Mesenchymal stem cell (in vitro differentiated cells and primary cell): ENCODE results near the gene PAK5.

Experiments
- DNase-seq: peaks from one replicate; pipeline ENCODE4 v3.0.0-alpha.2; 2013
- H2AFZ ChIP-seq: one replicate; pipeline ENCODE4 v1.6.1; 2013; ENCODE audit warnings: low read depth, mild to moderate bottlenecking, control low read depth, inconsistent platforms, low read length, moderate library complexity
- H2AK5ac ChIP-seq: 2 replicates; pipeline ENCODE4 v1.6.1; 2013; ENCODE audit warnings: low read length, moderate library complexity, mild to moderate bottlenecking, inconsistent platforms; ENCODE audit not compliant: severe bottlenecking
- H2BK120ac ChIP-seq: one replicate; pipeline ENCODE4 v1.6.1; 2013; ENCODE audit warnings: low read depth, mild to moderate bottlenecking, inconsistent platforms, low read length, moderate library complexity
- H2BK12ac ChIP-seq, 2 experiments: one replicate each; pipeline ENCODE4 v1.6.1; 2013; ENCODE audit warnings: inconsistent platforms in 2 of 2, low read length in 2 of 2, mild to moderate bottlenecking in 2 of 2, moderate library complexity in 2 of 2, control low read depth in 1 of 2
- H2BK15ac ChIP-seq: one replicate; pipeline ENCODE4 v1.6.1; 2013; ENCODE audit warnings: mild to moderate bottlenecking, low read depth, inconsistent platforms; ENCODE audit not compliant: poor library complexity, severe bottlenecking
- H2BK5ac ChIP-seq: 2 replicates; pipeline ENCODE4 v1.6.1; 2013; ENCODE audit warnings: low read depth, mild to moderate bottlenecking, low read length, control low read depth, inconsistent platforms; ENCODE audit not compliant: poor library complexity, severe bottlenecking
- H3K14ac ChIP-seq, 2 experiments: one replicate each; pipeline ENCODE4 v1.6.1; 2013; ENCODE audit warnings: inconsistent platforms in 2 of 2, low read length in 2 of 2, control low read depth in 1 of 2, mild to moderate bottlenecking in 1 of 2, moderate library complexity in 1 of 2
- H3K18ac ChIP-seq, 2 experiments: one replicate each; pipeline ENCODE4 v1.6.1; 2013; ENCODE audit warnings: inconsistent platforms in 2 of 2, low read length in 2 of 2, control low read depth in 1 of 2, low read depth in 1 of 2, mild to moderate bottlenecking in 1 of 2
- H3K23ac ChIP-seq, 2 experiments: one replicate each; pipeline ENCODE4 v1.6.1; 2013; ENCODE audit warnings: inconsistent platforms in 2 of 2, low read length in 2 of 2, mild to moderate bottlenecking in 2 of 2, moderate library complexity in 2 of 2, control low read depth in 1 of 2
- H3K27ac ChIP-seq: 2 replicates; pipeline ENCODE4 v1.5.1; 2013; ENCODE audit warnings: mild to moderate bottlenecking, moderate library complexity, low read length, control low read depth, inconsistent platforms; ENCODE audit not compliant: poor library complexity, severe bottlenecking
- H3K27me3 ChIP-seq, 2 experiments: 2 replicates each; pipeline versions ENCODE4 v1.6.1 to v1.7.0; 2013; ENCODE audit warnings: low read length in 2 of 2, mild to moderate bottlenecking in 2 of 2, moderate library complexity in 2 of 2, control low read depth in 1 of 2, inconsistent platforms in 1 of 2; ENCODE audit not compliant: control insufficient read depth in 1 of 2, insufficient read depth in 1 of 2
- H3K36me3 ChIP-seq, 2 experiments: 2 replicates each; pipeline versions ENCODE4 v1.6.1 to v1.7.0; 2013; ENCODE audit warnings: low read length in 2 of 2, control low read depth in 1 of 2, inconsistent platforms in 1 of 2, low read depth in 1 of 2, mild to moderate bottlenecking in 1 of 2; ENCODE audit not compliant: insufficient read depth in 2 of 2, control insufficient read depth in 1 of 2
- H3K4ac ChIP-seq, 2 experiments: one replicate each; pipeline ENCODE4 v1.6.1; 2013; ENCODE audit warnings: inconsistent platforms in 2 of 2, low read length in 2 of 2, mild to moderate bottlenecking in 2 of 2, moderate library complexity in 2 of 2, control low read depth in 1 of 2, low read depth in 1 of 2
- H3K4me1 ChIP-seq: 2 replicates; pipeline ENCODE4 v1.6.1; 2013; ENCODE audit warnings: low read depth, low read length, control low read depth; ENCODE audit not compliant: control insufficient read depth, insufficient read depth
- H3K4me2 ChIP-seq: 2 replicates; pipeline ENCODE4 v1.6.1; 2013; ENCODE audit warnings: low read length, mild to moderate bottlenecking, inconsistent platforms; ENCODE audit not compliant: poor library complexity, severe bottlenecking
- H3K4me3 ChIP-seq, 2 experiments: 2 replicates each; pipeline versions ENCODE4 v1.5.1 to v1.7.0; 2013; ENCODE audit warnings: low read length in 2 of 2, mild to moderate bottlenecking in 2 of 2, control low read depth in 1 of 2, low read depth in 1 of 2; ENCODE audit not compliant: insufficient read depth in 1 of 2
- H3K79me1 ChIP-seq: replicated peaks from 2 replicates; pipeline ENCODE4 v1.6.1; 2013; ENCODE audit warnings: mild to moderate bottlenecking, control low read depth, low read length, inconsistent platforms; ENCODE audit not compliant: poor library complexity, severe bottlenecking
- H3K9ac ChIP-seq: 2 replicates; pipeline ENCODE4 v1.7.0; 2013; ENCODE audit warnings: mild to moderate bottlenecking, low read length, moderate library complexity
- H3K9me3 ChIP-seq: 2 replicates; pipeline ENCODE4 v1.7.0; 2013; ENCODE audit warnings: mild to moderate bottlenecking, low read length; ENCODE audit not compliant: control insufficient read depth
- H4K8ac ChIP-seq: one replicate; pipeline ENCODE4 v1.6.1; 2013; ENCODE audit warnings: inconsistent platforms, mild to moderate bottlenecking, low read length, moderate library complexity
- H4K91ac ChIP-seq: one replicate; pipeline ENCODE4 v1.6.1; 2013; ENCODE audit warnings: mild to moderate bottlenecking, low read length, inconsistent platforms
- WGBS: methylation state at CpG from one replicate; pipeline ENCODE4 v1.1.7; 2013; ENCODE audit warnings: mixed read lengths; 5-methylcytosine and 5-hydroxymethylcytosine counted together

PAK5 gene

GRCh38 chr20:9543214-9543613, 295.7 kb downstream of the PAK5 start:
- H3K4ac ChIP-seq = no peak overlapping the region
- peaks cover 18 to 37% of the 10 kb centered on the region in 2 experiments for H3K27me3 ChIP-seq
- no peak overlapping the region for H3K27ac ChIP-seq
- H2AFZ ChIP-seq = no peak overlapping the region
- DNase-seq = no peak
- no peaks in the 10 kb centered on the region for H3K79me1 ChIP-seq
- no peaks in the 10 kb centered on the region for H3K36me3 ChIP-seq
- H3K4me3 ChIP-seq = no peak overlapping the region
- no peak overlapping the region for H4K91ac ChIP-seq
- no peak overlapping the region for H3K14ac ChIP-seq
- H3K4me2 ChIP-seq = no peak overlapping the region
- H2AK5ac ChIP-seq = no peak overlapping the region
- no peak overlapping the region for H2BK5ac ChIP-seq
- H3K4me1 ChIP-seq = no peaks in the 10 kb centered on the region
- H4K8ac ChIP-seq = no peak overlapping the region
- no peak overlapping the region for H2BK15ac ChIP-seq
- no peak overlapping the region for H2BK120ac ChIP-seq
- no peak overlapping the region for H3K23ac ChIP-seq
- H3K9ac ChIP-seq = no peak overlapping the region
- H3K9me3 ChIP-seq = no peaks in the 10 kb centered on the region
- 45% methylated on average over 4 of the region's 4 CpGs for WGBS
- no peak overlapping the region for H2BK12ac ChIP-seq
- H3K18ac ChIP-seq = no peak overlapping the region

DNA sequence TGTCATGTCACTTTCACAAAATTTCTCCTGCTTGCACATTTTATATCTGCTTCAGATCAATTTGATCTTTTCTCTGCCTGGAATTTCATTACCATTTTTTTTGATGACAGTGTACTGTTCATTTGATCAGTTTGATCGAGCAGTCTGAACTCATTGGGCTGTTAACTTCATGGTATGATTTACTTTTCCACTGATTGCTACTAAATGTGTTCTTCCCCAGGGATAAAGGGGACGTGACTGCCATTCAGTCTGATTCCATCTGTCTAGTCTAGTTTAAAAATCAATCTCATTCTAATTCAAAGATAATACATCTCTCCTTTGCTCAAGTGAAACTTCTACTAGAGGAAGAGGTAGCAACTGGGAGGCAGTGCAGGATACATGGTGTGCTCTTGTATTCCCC, 303.4 kb downstream of the PAK5 start:
- H2BK5ac ChIP-seq = no peak overlapping the region
- no peaks in the 10 kb centered on the region for H3K4me1 ChIP-seq
- H2BK120ac ChIP-seq = no peak overlapping the region
- no peak overlapping the region for H3K23ac ChIP-seq
- H3K27ac ChIP-seq = no peak overlapping the region
- H4K8ac ChIP-seq = no peak overlapping the region
- H3K79me1 ChIP-seq = no peaks in the 10 kb centered on the region
- H3K9ac ChIP-seq = no peak overlapping the region
- no peaks in the 10 kb centered on the region for H3K36me3 ChIP-seq
- H2AFZ ChIP-seq = no peak overlapping the region
- no peak overlapping the region for H2BK15ac ChIP-seq
- H3K18ac ChIP-seq = no peak overlapping the region
- H3K9me3 ChIP-seq = no peaks in the 10 kb centered on the region
- H3K4me2 ChIP-seq = no peak overlapping the region
- no peak overlapping the region for H2AK5ac ChIP-seq
- 50% methylated on average over 1 of the region's 2 CpGs for WGBS
- H3K27me3 ChIP-seq = peaks cover 12 to 16% of the 10 kb centered on the region in 2 experiments
- H2BK12ac ChIP-seq = no peak overlapping the region
- no peak for DNase-seq
- no peak overlapping the region for H4K91ac ChIP-seq
- no peak overlapping the region for H3K14ac ChIP-seq
- no peak overlapping the region for H3K4me3 ChIP-seq
- no peak overlapping the region for H3K4ac ChIP-seq

DNA sequence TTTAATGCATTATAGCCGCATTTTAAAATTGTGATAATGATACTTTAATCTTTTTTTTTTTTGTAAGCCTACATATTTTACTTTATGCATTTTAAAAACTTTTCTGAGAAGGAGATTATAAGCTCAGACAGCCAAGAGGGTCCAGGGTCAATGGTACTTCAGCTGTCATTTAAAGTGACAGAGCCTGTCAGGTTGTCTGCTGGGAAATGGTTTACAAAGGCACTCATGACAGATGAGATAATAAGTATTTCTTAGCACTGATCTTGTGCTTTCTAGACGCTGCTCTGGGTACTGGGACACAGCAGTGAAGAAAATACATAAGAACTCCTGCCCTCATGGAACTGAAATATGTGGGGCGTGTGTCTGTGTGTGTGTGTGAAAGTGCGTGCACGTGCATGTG, 304.9 kb downstream of the PAK5 start:
- Histone ChIP-seq H3K18ac (no peak overlapping the region), H2BK5ac (no peak overlapping the region), H3K36me3 (no peaks in the 10 kb centered on the region), H2BK15ac (no peak overlapping the region), H3K4me2 (no peak overlapping the region), H3K27me3 (peaks cover 12 to 25% of the 10 kb centered on the region in 2 experiments), H4K8ac (no peak overlapping the region), H3K14ac (no peak overlapping the region), H3K79me1 (no peaks in the 10 kb centered on the region), H3K4ac (no peak overlapping the region), H2AFZ (no peak overlapping the region), H3K27ac (no peak overlapping the region), H3K9me3 (no peaks in the 10 kb centered on the region), H2BK120ac (no peak overlapping the region), H4K91ac (no peak overlapping the region), H3K4me3 (no peak overlapping the region), H2AK5ac (no peak overlapping the region), H3K23ac (no peak overlapping the region), H2BK12ac (no peak overlapping the region), H3K9ac (no peak overlapping the region), H3K4me1 (no peaks in the 10 kb centered on the region)
- 76% methylated on average over 4 of the region's 5 CpGs for WGBS
- no peak for DNase-seq

DNA sequence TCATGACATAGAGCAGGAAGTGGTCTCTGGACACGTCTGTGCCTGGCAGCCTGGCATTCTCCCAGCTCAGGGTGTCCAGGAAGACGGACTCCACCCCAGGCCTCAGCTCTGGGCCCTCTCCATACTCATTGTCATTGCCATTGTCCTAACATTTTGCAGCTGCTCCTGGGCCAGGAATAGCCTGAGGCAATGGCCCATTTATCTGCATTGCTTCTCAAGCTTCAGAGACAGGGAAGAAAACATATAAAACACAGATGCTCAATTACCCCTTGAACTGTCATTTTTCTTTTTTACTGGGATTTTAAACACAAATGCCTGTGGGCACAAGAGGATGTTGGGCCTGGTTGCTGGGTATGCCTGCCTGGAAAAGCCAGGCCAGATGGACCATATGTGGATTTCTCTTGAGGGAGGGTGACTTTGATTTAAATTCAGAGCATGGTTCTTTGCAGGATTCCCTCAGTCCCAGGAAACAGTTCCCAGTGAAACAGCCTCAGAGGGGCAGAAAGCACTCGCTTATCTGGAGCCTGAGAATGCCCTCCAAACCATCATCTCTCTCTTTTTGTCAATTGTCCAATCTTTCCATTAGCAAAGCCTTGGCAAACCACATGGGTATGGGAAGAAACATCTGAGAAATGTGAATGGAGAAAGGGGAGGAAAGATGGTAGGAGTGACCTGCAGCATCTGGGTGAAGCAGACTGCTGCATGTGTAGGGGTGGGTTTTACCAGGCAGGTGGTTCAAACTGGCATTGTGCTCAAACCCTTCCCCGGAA, 306.6 kb downstream of the PAK5 start:
- no peak for DNase-seq
- Histone ChIP-seq H3K4me3 (no peak overlapping the region), H3K23ac (no peak overlapping the region), H2BK12ac (no peak overlapping the region), H3K27me3 (peaks cover 12 to 26% of the 10 kb centered on the region in 2 experiments), H4K91ac (no peak overlapping the region), H3K4ac (no peak overlapping the region), H2BK5ac (no peak overlapping the region), H3K4me1 (no peaks in the 10 kb centered on the region), H2BK120ac (no peak overlapping the region), H3K79me1 (no peaks in the 10 kb centered on the region), H3K18ac (no peak overlapping the region), H4K8ac (no peak overlapping the region), H2AK5ac (no peak overlapping the region), H3K14ac (peak overlapping the region in 1 of 2 experiments; percentile 7), H2BK15ac (no peak overlapping the region), H3K36me3 (no peaks in the 10 kb centered on the region), H3K9ac (no peak overlapping the region), H3K9me3 (no peaks in the 10 kb centered on the region), H3K27ac (no peak overlapping the region), H3K4me2 (no peak overlapping the region), H2AFZ (no peak overlapping the region)
- WGBS = 63% methylated on average over 3 of the region's 4 CpGs
